SU-DHL-6 (cell line): ENCODE measurements around the gene C9orf43.
A peak's percentile ranks its signal among the peaks of the same experiment; 100 is the strongest.

Experiments
- H2AFZ ChIP-seq: fragments of 200-600 bp; sonication (generic); 2 replicates; pipeline ENCODE4 v1.6.1; 2014; ENCODE audit warnings: low read depth, mild to moderate bottlenecking, moderate library complexity, mixed read lengths, antibody characterized with exemption, low read length; ENCODE audit not compliant: severe bottlenecking
- H3F3A ChIP-seq: fragments of 200-600 bp; shearing (Covaris generic); 2 replicates; pipeline ENCODE4 v1.6.0; 2016; ENCODE audit warnings: antibody characterized with exemption, mild to moderate bottlenecking; ENCODE audit not compliant: insufficient read depth
- H3K27ac ChIP-seq: fragments of 200-600 bp; sonication (generic); 2 replicates; pipeline ENCODE4 v1.5.1; 2016; ENCODE audit warnings: low read depth, mild to moderate bottlenecking, low read length, moderate library complexity, mixed read lengths
- H3K27me3 ChIP-seq: fragments of 200-600 bp; sonication (generic), shearing (Covaris generic); 2 replicates; pipeline ENCODE4 v1.6.0; 2014; ENCODE audit warnings: mild to moderate bottlenecking, low read length
- H3K36me3 ChIP-seq: fragments of 200-600 bp; sonication (generic); 2 replicates; pipeline ENCODE4 v1.6.1; 2014; ENCODE audit warnings: mild to moderate bottlenecking, low read length, mixed read lengths
- H3K4me2 ChIP-seq: fragments of 300-600, 200-600 bp; shearing (Covaris generic), sonication (generic); 2 replicates; pipeline ENCODE4 v1.6.0; 2014; ENCODE audit warnings: low read length, low read depth, mild to moderate bottlenecking; ENCODE audit not compliant: poor library complexity, severe bottlenecking
- H3K4me3 ChIP-seq: fragments of 200-600 bp; sonication (generic); 2 replicates; pipeline ENCODE4 v1.5.1; 2014; ENCODE audit warnings: antibody characterized with exemption, low read length, mild to moderate bottlenecking, mixed read lengths; ENCODE audit not compliant: insufficient read depth, poor library complexity, severe bottlenecking
- H3K79me2 ChIP-seq: fragments of 200-600 bp; sonication (generic); 2 replicates; pipeline ENCODE4 v1.6.1; 2014; ENCODE audit warnings: mild to moderate bottlenecking, low read length, moderate library complexity; ENCODE audit not compliant: insufficient read depth
- H3K9ac ChIP-seq: fragments of 200-600 bp; sonication (generic); 2 replicates; pipeline ENCODE4 v1.7.0; 2014; ENCODE audit warnings: mild to moderate bottlenecking, low read length
- H3K9me2 ChIP-seq: fragments of 200-600 bp; sonication (generic); replicated peaks from 2 replicates; pipeline ENCODE4 v1.6.1; 2014; ENCODE audit warnings: low read length; ENCODE audit not compliant: insufficient read depth
- H3K9me3 ChIP-seq: fragments of 200-600 bp; sonication (generic); 2 replicates; pipeline ENCODE4 v1.6.1; 2014; ENCODE audit warnings: low read length, mixed read lengths; ENCODE audit not compliant: insufficient read depth
- H4K20me1 ChIP-seq: fragments of 200-600 bp; sonication (generic); 2 replicates; pipeline ENCODE4 v1.6.1; 2014; ENCODE audit warnings: low read depth, mild to moderate bottlenecking, antibody characterized with exemption, low read length, moderate library complexity, mixed read lengths
- CTCF ChIP-seq: fragments of 200-600 bp; sonication (generic); IDR thresholded peaks from one replicate; pipeline ENCODE4 v1.5.1; 2017; ENCODE audit warnings: antibody characterized with exemption, mild to moderate bottlenecking, low read length, moderate library complexity; ENCODE audit not compliant: insufficient read depth, poor library complexity, severe bottlenecking
- EZH2phosphoT487 ChIP-seq: fragments of 200-600 bp; sonication (generic), shearing (Covaris generic); conservative IDR thresholded peaks from 2 replicates; pipeline ENCODE4 v1.6.1; 2018; ENCODE audit warnings: mild to moderate bottlenecking, antibody characterized with exemption, low read length, moderate library complexity, mixed read lengths

C9orf43 gene

GRCh38 chr9:113373256-113373655 lies 37.3 kb upstream of the C9orf43 start:
- no peaks in the 10 kb centered on the region for H3K79me2 ChIP-seq
- no peak overlapping the region for H3K27ac ChIP-seq
- H3K4me2 ChIP-seq, result no peak overlapping the region
- H3K4me3 ChIP-seq, result no peak overlapping the region
- no peak for TF ChIP-seq CTCF
- TF ChIP-seq EZH2phosphoT487, result no peak
- H3K9me3 ChIP-seq, result no peaks in the 10 kb centered on the region
- no peak overlapping the region for H3K9ac ChIP-seq
- H4K20me1 ChIP-seq, result no peaks in the 10 kb centered on the region
- H3K27me3 ChIP-seq, result no peaks in the 10 kb centered on the region
- no peak overlapping the region for H2AFZ ChIP-seq
- H3F3A ChIP-seq, result no peaks in the 10 kb centered on the region
- no peaks in the 10 kb centered on the region for H3K36me3 ChIP-seq
- H3K9me2 ChIP-seq, result no peaks in the 10 kb centered on the region

GRCh38 chr9:113373676-113374392 lies 36.7 kb upstream of the C9orf43 start:
- Histone ChIP-seq H3F3A (no peaks in the 10 kb centered on the region), H3K9me2 (no peaks in the 10 kb centered on the region), H3K9ac (no peak overlapping the region), H3K79me2 (no peaks in the 10 kb centered on the region), H3K4me3 (no peak overlapping the region), H3K9me3 (no peaks in the 10 kb centered on the region), H3K36me3 (no peaks in the 10 kb centered on the region), H4K20me1 (no peaks in the 10 kb centered on the region), H3K27ac (no peak overlapping the region), H3K4me2 (no peak overlapping the region), H3K27me3 (no peaks in the 10 kb centered on the region), H2AFZ (no peak overlapping the region)
- no peak for TF ChIP-seq EZH2phosphoT487
- TF ChIP-seq CTCF, result no peak

- Histone ChIP-seq H3K9me3 (no peaks in the 10 kb centered on the region), H2AFZ (no peak overlapping the region), H3K4me3 (no peak overlapping the region), H3F3A (no peaks in the 10 kb centered on the region), H3K27me3 (no peaks in the 10 kb centered on the region), H4K20me1 (no peaks in the 10 kb centered on the region), H3K79me2 (no peaks in the 10 kb centered on the region), H3K4me2 (peak overlapping the region; percentile 55), H3K9me2 (no peaks in the 10 kb centered on the region), H3K9ac (no peak overlapping the region), H3K36me3 (no peaks in the 10 kb centered on the region), H3K27ac (no peak overlapping the region)
- no peak for TF ChIP-seq CTCF
- no peak for TF ChIP-seq EZH2phosphoT487
These were observed 35.2 kb upstream of the C9orf43 start for GRCh38 chr9:113375057-113376023.
